ENCODE results near the gene SPG7. TPM values are rescaled to one million over a fixed set of nuclear protein-coding genes. Genes with fewer than 3 reads are reported as not detected.
A peak's percentile ranks its signal among the peaks of the same experiment; 100 is the strongest.

Gene SPG7
- total RNA-seq, 4 donors from 2014 or later: 79.0 to 156 (median 92.3) TPM

GRCh38 chr16:89498839-89499238, 9.4 kb upstream of the SPG7 start:
- TF ChIP-seq CTCF (IDR thresholded peaks at IDR 0.05): no peak
- no peak for TF ChIP-seq POLR2A (IDR thresholded peaks at IDR 0.05)
- no peak overlapping the region for H3K4me3 ChIP-seq (ENCODE audit: low read depth, poor library complexity, severe bottlenecking)
- no peak for DNase-seq (ENCODE audit: low spot score in 2 of 2)
- intact Hi-C loops (cut with DNase I; ENCODE audit: low total_unique reads): no loop called here
- WGBS, 2 donors: 73 to 85% methylated on average over 10 of the region's 10 CpGs

- WGBS, 2 donors: 95% methylated on average over 3 of the region's 3 CpGs
- H3K4me3 ChIP-seq (ENCODE audit: low read depth, poor library complexity, severe bottlenecking): no peak overlapping the region
- intact Hi-C loops (cut with DNase I; ENCODE audit: low total_unique reads): no loop called here
- no peak for DNase-seq (ENCODE audit: low spot score in 2 of 2)
- no peak for TF ChIP-seq CTCF (IDR thresholded peaks at IDR 0.05)
- TF ChIP-seq POLR2A (IDR thresholded peaks at IDR 0.05): no peak
Measured at GRCh38 chr16:89499767-89500166, 8.4 kb upstream of the SPG7 start.

- intact Hi-C loops (cut with DNase I; ENCODE audit: low total_unique reads): no loop called here
- WGBS, 2 donors: 41 to 50% methylated on average over 21 of the region's 21 CpGs
- no peak for DNase-seq (ENCODE audit: low spot score in 2 of 2)
- TF ChIP-seq CTCF (IDR thresholded peaks at IDR 0.05): no peak
- no peak for TF ChIP-seq POLR2A (IDR thresholded peaks at IDR 0.05)
- H3K4me3 ChIP-seq (ENCODE audit: low read depth, poor library complexity, severe bottlenecking): no peak overlapping the region
Measured at GRCh38 chr16:89502081-89502843, 5.9 kb upstream of the SPG7 start.

- DNase-seq (ENCODE audit: low spot score in 2 of 2): no peak
- intact Hi-C loops (cut with DNase I; ENCODE audit: low total_unique reads): no loop called here
- TF ChIP-seq POLR2A (IDR thresholded peaks at IDR 0.05): no peak
- no peak for TF ChIP-seq CTCF (IDR thresholded peaks at IDR 0.05)
- no peak overlapping the region for H3K4me3 ChIP-seq (ENCODE audit: low read depth, poor library complexity, severe bottlenecking)
- 65 to 84% methylated on average over 7 of the region's 7 CpGs for WGBS, 2 donors
Measured at GRCh38 chr16:89504091-89504490, 4.1 kb upstream of the SPG7 start.

- peak; percentile 90 to 97 for DNase-seq (ENCODE audit: low spot score in 2 of 2)
- intact Hi-C loops (cut with DNase I; ENCODE audit: low total_unique reads): no loop called here
- WGBS, 2 donors: 27 to 33% methylated on average over 20 of the region's 20 CpGs
- peak in 1 of 3 donors; percentile 55 for TF ChIP-seq CTCF (IDR thresholded peaks at IDR 0.05)
- no peak for TF ChIP-seq POLR2A (IDR thresholded peaks at IDR 0.05)
- no peak overlapping the region for H3K4me3 ChIP-seq (ENCODE audit: low read depth, poor library complexity, severe bottlenecking)
Measured at GRCh38 chr16:89505204-89506112, 2.7 kb upstream of the SPG7 start.
